ENCODE results near the gene EPHA2. TPM values are rescaled to one million over a fixed set of nuclear protein-coding genes. Genes with fewer than 3 reads are reported as not detected.

The EPHA2 gene
- total RNA-seq, 2 experiments from 2014 or later: 0.22 to 0.33 TPM

Other genes with a start within 250 kb of the EPHA2 start
- gene ZBTB17, start 180.0 kb downstream of the EPHA2 start, total RNA-seq: 10 to 100 TPM; 52.7 to 58.8 TPM
- gene SRARP, start 151.8 kb downstream of the EPHA2 start, total RNA-seq: not detected
- gene HSPB7, start 138.0 kb downstream of the EPHA2 start, total RNA-seq: not detected
- not detected for gene CLCNKA, start 134.0 kb downstream of the EPHA2 start, total RNA-seq
- gene CLCNKB, start 112.3 kb downstream of the EPHA2 start, total RNA-seq: not detected
- under 1 TPM in 1 of 2 experiments, not detected in 1; 0.33 TPM for gene FAM131C, start 82.4 kb downstream of the EPHA2 start, total RNA-seq
- gene ARHGEF19, start 56.6 kb upstream of the EPHA2 start, total RNA-seq: 1 to 10 TPM; 7.0 to 7.1 TPM
- 1 to 10 TPM; 3.9 to 5.0 TPM for gene CPLANE2, start 81.1 kb upstream of the EPHA2 start, total RNA-seq
- gene FBXO42, start 196.4 kb upstream of the EPHA2 start, total RNA-seq: 10 to 100 TPM; 12.0 to 13.6 TPM
- gene SZRD1, start 211.2 kb upstream of the EPHA2 start, total RNA-seq: 100 to 1,000 TPM; 185 to 191 TPM

Data from activated CD4-positive, alpha-beta memory T cell treated with anti-CD3 and anti-CD28 coated beads for 36 hours (primary cell).